DND-41 (cell line): ENCODE measurements around the gene DUSP7.

Experiments used
- ATAC-seq: fragments of 200-7000 bp; cut with Tn5 transposase; 3 replicates; pipeline ENCODE4 v1.9.1; 2021; ENCODE audit warnings: low read depth; ENCODE audit not compliant: insufficient read depth
- DNase-seq: peaks from one replicate; pipeline ENCODE4 v3.0.0-alpha.2; 2020
- H2AFZ ChIP-seq: 2 replicates; pipeline ENCODE4 v1.6.0; 2012; ENCODE audit warnings: low read depth, low read length
- H3K27ac ChIP-seq: 2 replicates; pipeline ENCODE4 v1.5.1; 2012; ENCODE audit warnings: low read length, inconsistent platforms
- H3K27me3 ChIP-seq: fragments of 200-600 bp; sonication (generic); 2 replicates; pipeline ENCODE4 v1.6.0; 2012; ENCODE audit warnings: low read length, mild to moderate bottlenecking, inconsistent platforms; ENCODE audit not compliant: insufficient read depth, poor library complexity
- H3K36me3 ChIP-seq: 2 replicates; pipeline ENCODE4 v1.5.1; 2012; ENCODE audit warnings: low read length, inconsistent platforms; ENCODE audit not compliant: insufficient read depth
- H3K4me1 ChIP-seq: 2 replicates; pipeline ENCODE4 v1.5.1; 2012; ENCODE audit warnings: mild to moderate bottlenecking, low read length; ENCODE audit not compliant: insufficient read depth
- H3K4me2 ChIP-seq: 2 replicates; pipeline ENCODE4 v1.6.0; 2012; ENCODE audit warnings: mild to moderate bottlenecking, moderate library complexity, low read length, inconsistent platforms; ENCODE audit not compliant: insufficient read depth
- H3K4me3 ChIP-seq, 2 experiments: fragments of 200-600 bp in 1 of 2; shearing (Covaris generic) in 1 of 2; 2 replicates each; pipeline ENCODE4 v1.5.1; 2012 to 2016; ENCODE audit warnings: inconsistent platforms in 2 of 2, low read length in 2 of 2, mild to moderate bottlenecking in 2 of 2, low read depth in 1 of 2, moderate library complexity in 1 of 2
- H3K79me2 ChIP-seq: 2 replicates; pipeline ENCODE4 v1.6.0; 2012; ENCODE audit warnings: low read length, inconsistent platforms; ENCODE audit not compliant: insufficient read depth
- H3K9ac ChIP-seq: 2 replicates; pipeline ENCODE4 v1.6.0; 2012; ENCODE audit warnings: low read depth, mild to moderate bottlenecking, inconsistent platforms, low read length, moderate library complexity
- H3K9me3 ChIP-seq: 2 replicates; pipeline ENCODE4 v1.5.1; 2012; ENCODE audit warnings: low read length, moderate library complexity, mild to moderate bottlenecking, inconsistent platforms; ENCODE audit not compliant: insufficient read depth, severe bottlenecking
- H4K20me1 ChIP-seq: 2 replicates; pipeline ENCODE4 v1.6.0; 2012; ENCODE audit warnings: low read length; ENCODE audit not compliant: insufficient read depth
- EZH2 ChIP-seq: IDR thresholded peaks from 3 replicates; pipeline ENCODE4 v1.6.1; 2012; ENCODE audit warnings: borderline replicate concordance, low read depth, mild to moderate bottlenecking, moderate library complexity, low read length, inconsistent platforms; ENCODE audit not compliant: severe bottlenecking
- TF ChIP-seq, protein P1 (sequence below): IDR thresholded peaks from 2 replicates; pipeline ENCODE4 v1.5.1; 2012; ENCODE audit warnings: borderline replicate concordance, low read length, moderate library complexity, mild to moderate bottlenecking; ENCODE audit not compliant: poor library complexity, severe bottlenecking; ENCODE audit errors: extremely low read depth

The DUSP7 gene

DNA sequence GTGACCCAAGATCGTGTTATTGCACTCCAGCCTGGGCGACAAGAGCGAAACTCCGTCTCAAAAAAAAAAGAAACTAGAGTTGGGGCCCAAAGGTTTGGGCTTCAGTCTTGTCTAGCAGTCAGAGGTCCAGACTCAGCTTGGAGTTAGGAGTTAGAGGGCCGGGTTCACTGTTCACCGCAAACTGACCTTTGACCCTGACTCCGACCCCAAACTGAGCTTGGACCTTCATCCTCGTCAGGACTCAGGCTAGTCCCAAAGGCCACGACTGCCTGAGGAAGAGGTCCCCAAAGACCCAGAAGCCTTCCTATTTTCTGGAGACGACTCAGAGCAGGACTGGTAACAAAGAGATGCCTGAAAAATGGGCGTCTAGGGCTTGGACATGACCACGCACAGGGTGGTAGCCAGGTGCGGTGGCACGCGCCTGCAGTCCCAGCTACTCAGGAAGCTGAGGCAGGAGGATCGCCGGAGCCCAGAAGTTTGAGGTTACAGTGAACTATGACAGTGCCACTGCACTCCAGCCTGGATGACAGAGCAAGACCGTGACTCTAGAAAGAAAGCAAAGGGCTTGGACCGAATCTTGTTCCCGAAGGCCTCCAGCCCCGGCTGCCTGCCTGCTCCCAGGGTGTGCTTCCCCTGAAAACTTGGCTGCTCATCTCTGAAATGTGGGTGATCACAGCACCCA is 37.9 kb downstream of the DUSP7 start:
- Histone ChIP-seq H3K79me2 (no peaks in the 10 kb centered on the region), H3K27me3 (no peaks in the 10 kb centered on the region), H3K4me1 (no peaks in the 10 kb centered on the region), H4K20me1 (no peaks in the 10 kb centered on the region), H2AFZ (no peak overlapping the region), H3K9ac (no peak overlapping the region), H3K9me3 (no peaks in the 10 kb centered on the region), H3K27ac (no peak overlapping the region), H3K4me2 (no peak overlapping the region), H3K4me3 (no peak overlapping the region), H3K36me3 (no peaks in the 10 kb centered on the region)
- TF ChIP-seq, protein P1, sequence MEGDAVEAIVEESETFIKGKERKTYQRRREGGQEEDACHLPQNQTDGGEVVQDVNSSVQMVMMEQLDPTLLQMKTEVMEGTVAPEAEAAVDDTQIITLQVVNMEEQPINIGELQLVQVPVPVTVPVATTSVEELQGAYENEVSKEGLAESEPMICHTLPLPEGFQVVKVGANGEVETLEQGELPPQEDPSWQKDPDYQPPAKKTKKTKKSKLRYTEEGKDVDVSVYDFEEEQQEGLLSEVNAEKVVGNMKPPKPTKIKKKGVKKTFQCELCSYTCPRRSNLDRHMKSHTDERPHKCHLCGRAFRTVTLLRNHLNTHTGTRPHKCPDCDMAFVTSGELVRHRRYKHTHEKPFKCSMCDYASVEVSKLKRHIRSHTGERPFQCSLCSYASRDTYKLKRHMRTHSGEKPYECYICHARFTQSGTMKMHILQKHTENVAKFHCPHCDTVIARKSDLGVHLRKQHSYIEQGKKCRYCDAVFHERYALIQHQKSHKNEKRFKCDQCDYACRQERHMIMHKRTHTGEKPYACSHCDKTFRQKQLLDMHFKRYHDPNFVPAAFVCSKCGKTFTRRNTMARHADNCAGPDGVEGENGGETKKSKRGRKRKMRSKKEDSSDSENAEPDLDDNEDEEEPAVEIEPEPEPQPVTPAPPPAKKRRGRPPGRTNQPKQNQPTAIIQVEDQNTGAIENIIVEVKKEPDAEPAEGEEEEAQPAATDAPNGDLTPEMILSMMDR = no peak
- no peak for TF ChIP-seq EZH2
- DNase-seq = no peak
- no peak for ATAC-seq

DNA sequence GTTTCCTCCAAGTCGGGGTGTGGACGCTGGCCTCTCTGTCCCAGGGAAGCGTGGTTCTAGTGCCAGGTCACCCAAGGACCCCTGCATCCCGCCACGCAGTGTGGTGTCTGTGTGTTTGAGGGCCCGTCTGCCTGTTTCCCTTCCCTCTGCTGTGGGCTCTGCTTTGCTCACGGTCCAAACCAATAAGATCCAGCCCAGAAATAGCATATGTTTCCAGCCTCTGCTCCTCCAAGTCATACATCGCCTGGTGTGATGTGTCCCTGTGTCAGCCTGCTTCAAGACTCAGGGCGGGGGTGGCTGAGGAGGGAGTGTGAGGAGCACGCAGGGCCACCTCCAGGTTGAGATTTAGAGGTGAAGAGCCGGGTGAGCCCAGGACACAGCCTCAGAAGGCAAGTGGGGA is 38.8 kb downstream of the DUSP7 start:
- TF ChIP-seq, protein P1 = no peak
- no peak for TF ChIP-seq EZH2
- Histone ChIP-seq H3K27ac (no peak overlapping the region), H3K36me3 (no peaks in the 10 kb centered on the region), H3K9ac (no peak overlapping the region), H3K27me3 (no peaks in the 10 kb centered on the region), H2AFZ (no peak overlapping the region), H3K79me2 (no peaks in the 10 kb centered on the region), H3K4me3 (no peak overlapping the region), H3K4me2 (no peak overlapping the region), H4K20me1 (no peaks in the 10 kb centered on the region), H3K4me1 (no peaks in the 10 kb centered on the region), H3K9me3 (no peaks in the 10 kb centered on the region)
- ATAC-seq (no peak), DNase-seq (no peak)

DNA sequence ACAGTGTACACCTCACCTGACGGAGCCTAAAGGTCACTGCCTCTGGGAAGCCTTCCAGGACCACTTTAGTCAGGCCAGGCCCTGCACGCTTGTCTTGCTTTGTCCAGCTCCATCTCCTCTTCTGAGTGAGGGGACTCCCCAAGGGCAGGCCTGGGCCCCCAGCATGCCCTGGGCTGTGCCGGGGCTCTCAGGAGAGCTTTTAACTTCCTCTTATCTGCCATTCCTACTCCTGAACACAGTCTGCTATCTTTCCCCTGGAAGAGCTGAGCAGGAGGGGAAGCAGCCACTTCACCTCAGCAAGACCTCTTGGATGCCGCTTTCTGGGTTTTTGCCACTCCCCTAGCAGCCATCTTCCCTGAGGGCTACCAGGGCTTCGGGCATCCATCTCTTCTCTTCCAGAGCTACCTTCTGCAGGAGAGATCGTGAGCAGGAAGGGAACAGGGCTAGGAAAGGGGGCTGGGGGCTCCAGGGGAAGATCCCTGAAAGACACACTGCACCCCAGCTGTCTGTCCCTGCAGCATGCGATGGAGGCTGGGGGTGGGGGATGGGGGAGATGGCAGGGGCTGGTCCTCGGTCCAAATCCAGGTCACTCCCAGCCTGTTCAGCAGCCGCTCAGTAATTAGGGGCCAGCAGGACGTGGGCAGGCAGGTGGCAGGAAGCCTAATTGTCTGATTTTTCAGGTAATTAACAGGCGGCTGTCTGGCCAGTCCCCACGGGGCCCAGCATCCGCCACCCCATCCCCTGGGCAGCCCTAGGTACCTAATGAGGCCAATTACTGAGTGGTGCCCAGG is 40.7 kb downstream of the DUSP7 start:
- H4K20me1 ChIP-seq = no peaks in the 10 kb centered on the region
- no peak overlapping the region for H2AFZ ChIP-seq
- DNase-seq (no peak), ATAC-seq (no peak)
- no peaks in the 10 kb centered on the region for H3K36me3 ChIP-seq
- H3K27ac ChIP-seq = no peak overlapping the region
- no peaks in the 10 kb centered on the region for H3K4me1 ChIP-seq
- no peak for TF ChIP-seq EZH2
- TF ChIP-seq, protein P1 = no peak
- H3K4me3 ChIP-seq = no peak overlapping the region
- H3K4me2 ChIP-seq = no peak overlapping the region
- H3K27me3 ChIP-seq = no peaks in the 10 kb centered on the region
- H3K9ac ChIP-seq = no peak overlapping the region
- no peaks in the 10 kb centered on the region for H3K79me2 ChIP-seq
- no peaks in the 10 kb centered on the region for H3K9me3 ChIP-seq
